Breast epithelium (tissue), 4 donors: Measurements from ENCODE around the gene FNDC5. TPM values are rescaled to one million over a fixed set of nuclear protein-coding genes. Genes with fewer than 3 reads are reported as not detected.
A peak's percentile ranks its signal among the peaks of the same experiment; 100 is the strongest.

Experiments used
- DNase-seq, 2 donors: peaks; one replicate each; pipeline ENCODE4 v3.0.0-alpha.2; 2019; ENCODE audit warnings: low spot score in 2 of 2
- H3K27ac ChIP-seq, 2 donors: fragments of 200-600 bp; sonication (generic) in 1 of 2; one replicate each; pipeline ENCODE4 v1.5.1; 2016 to 2019; ENCODE audit warnings: mild to moderate bottlenecking in 1 of 2
- H3K27me3 ChIP-seq, 2 donors: fragments of 200-600 bp; sonication (generic) in 1 of 2; one replicate each; pipeline versions ENCODE4 v1.5.1 to v1.6.0; 2017 to 2019; ENCODE audit warnings: control low read depth in 1 of 2, mild to moderate bottlenecking in 1 of 2
- H3K36me3 ChIP-seq: fragments of 200-600 bp; one replicate; pipeline ENCODE4 v1.5.1; 2019
- H3K4me1 ChIP-seq, 2 donors: fragments of 200-600 bp; sonication (generic); one replicate each; pipeline ENCODE4 v1.5.1; 2016 to 2019; ENCODE audit warnings: control low read depth in 1 of 2
- H3K4me3 ChIP-seq, 3 donors: fragments of 200-600 bp; sonication (generic); 1 replicate in 2 of 3; 2 replicates in 1 of 3; pipeline ENCODE4 v1.5.1; 2016 to 2019; ENCODE audit warnings: mild to moderate bottlenecking in 3 of 3, moderate library complexity in 2 of 3
- H3K9me3 ChIP-seq, 2 donors: fragments of 200-600 bp; sonication (generic) in 1 of 2; one replicate each; pipeline ENCODE4 v1.5.1; 2016 to 2019; ENCODE audit warnings: control low read depth in 1 of 2
- CTCF ChIP-seq, 3 donors: fragments of 450-650 bp; IDR thresholded peaks; one replicate each; pipeline ENCODE4 v1.5.1; 2016 to 2017; ENCODE audit warnings: antibody characterized with exemption in 3 of 3, mild to moderate bottlenecking in 3 of 3, moderate library complexity in 3 of 3
- POLR2A ChIP-seq: fragments of 450-650 bp; IDR thresholded peaks from one replicate; pipeline ENCODE4 v1.6.1; 2016; ENCODE audit warnings: antibody characterized with exemption, mild to moderate bottlenecking, moderate library complexity
- POLR2AphosphoS5 ChIP-seq, 3 donors: sonication (generic); formaldehyde crosslinking; IDR thresholded peaks; one replicate each; pipeline ENCODE4 v1.6.1; 2017; ENCODE audit warnings: antibody characterized with exemption in 3 of 3
- intact Hi-C: fragments of 100-400 bp; cut with DNase I; formaldehyde crosslinking; loops from one replicate; pipeline ENCODE4 v1.15.1; 2023; ENCODE audit warnings: low total_unique reads
- total RNA-seq, 3 donors: library from RNA; depleted of rRNA; stranded (reverse); fragments of >200 nt; gene quantifications; one replicate each; pipeline ENCODE4 v1.1.0, GENCODE V29; 2016

FNDC5 gene
- total RNA-seq, 3 donors from 2014 or later = 0.59 to 0.96 TPM; not detected in 1

GRCh38 chr1:32887623-32888022, 16.9 kb upstream of the FNDC5 start:
- no peaks in the 10 kb centered on the region for H3K36me3 ChIP-seq
- H3K9me3 ChIP-seq = no peaks in the 10 kb centered on the region
- H3K27ac ChIP-seq = no peak overlapping the region
- H3K27me3 ChIP-seq = peaks cover 10 to 44% of the 10 kb centered on the region in 2 donors
- peaks cover 0 to 10% of the 10 kb centered on the region in 2 donors for H3K4me1 ChIP-seq
- TF ChIP-seq POLR2A = no peak
- TF ChIP-seq CTCF (IDR thresholded peaks at IDR 0.05) = no peak
- no peak for TF ChIP-seq POLR2AphosphoS5 (IDR thresholded peaks at IDR 0.05)
- H3K4me3 ChIP-seq = no peak overlapping the region
- intact Hi-C loops = no loop called here
- no peak for DNase-seq

- Histone ChIP-seq H3K27ac (no peak overlapping the region), H3K4me3 (peak overlapping the region in 1 of 3 donors; percentile 56), H3K9me3 (no peaks in the 10 kb centered on the region), H3K4me1 (peaks cover 0 to 10% of the 10 kb centered on the region in 2 donors), H3K36me3 (no peaks in the 10 kb centered on the region), H3K27me3 (peaks cover 10 to 44% of the 10 kb centered on the region in 2 donors)
- intact Hi-C loops = no loop called here
- TF ChIP-seq POLR2A = no peak
- no peak for DNase-seq
These were observed 16.2 kb upstream of the FNDC5 start for GRCh38 chr1:32886828-32887414.

GRCh38 chr1:32886004-32886827, 15.5 kb upstream of the FNDC5 start, which contains the start of gene HPCA:
HPCA (plus strand) TSS chr1:32886491; CDS start chr1:32888899, 2,408 bp downstream.
- DNase-seq = peak in 1 of 2 donors; percentile 65
- Histone ChIP-seq H3K9me3 (no peaks in the 10 kb centered on the region), H3K36me3 (no peaks in the 10 kb centered on the region), H3K27ac (no peak within 1 kb of the TSS), H3K4me1 (peaks cover 0 to 10% of the 10 kb centered on the region in 2 donors), H3K27me3 (peaks cover 10 to 44% of the 10 kb centered on the region in 2 donors), H3K4me3 (peak within 1 kb of the TSS in 2 of 3 donors; percentile 13 to 56)
- TF ChIP-seq POLR2A (no peak), POLR2AphosphoS5 (IDR thresholded peaks at IDR 0.05) (no peak), CTCF (IDR thresholded peaks at IDR 0.05) (peak in 1 of 3 donors; percentile 21)
- intact Hi-C loops = no loop called here

- intact Hi-C loops = no loop called here
- Histone ChIP-seq H3K27ac (no peak overlapping the region), H3K9me3 (no peaks in the 10 kb centered on the region), H3K27me3 (peaks cover 10 to 44% of the 10 kb centered on the region in 2 donors), H3K4me3 (no peak overlapping the region), H3K4me1 (peaks cover 0 to 10% of the 10 kb centered on the region in 2 donors), H3K36me3 (no peaks in the 10 kb centered on the region)
- no peak for DNase-seq
- TF ChIP-seq CTCF (IDR thresholded peaks at IDR 0.05) (no peak), POLR2A (no peak), POLR2AphosphoS5 (IDR thresholded peaks at IDR 0.05) (no peak)
These were observed 14.9 kb upstream of the FNDC5 start for GRCh38 chr1:32885676-32886003.

- DNase-seq = no peak
- H3K36me3 ChIP-seq = no peaks in the 10 kb centered on the region
- H3K4me3 ChIP-seq = no peak overlapping the region
- no peak overlapping the region for H3K27ac ChIP-seq
- H3K4me1 ChIP-seq = peaks cover 0 to 10% of the 10 kb centered on the region in 2 donors
- peaks cover 10 to 44% of the 10 kb centered on the region in 2 donors for H3K27me3 ChIP-seq
- TF ChIP-seq POLR2A (no peak), CTCF (IDR thresholded peaks at IDR 0.05) (no peak), POLR2AphosphoS5 (IDR thresholded peaks at IDR 0.05) (no peak)
- intact Hi-C loops = no loop called here
- H3K9me3 ChIP-seq = no peaks in the 10 kb centered on the region
These were observed 14.0 kb upstream of the FNDC5 start for GRCh38 chr1:32884726-32885125.
